Caco-2 (cell line): ENCODE measurements around the gene SART1. TPM values are rescaled to one million over a fixed set of nuclear protein-coding genes. Genes with fewer than 3 reads are reported as not detected.

Source experiments
- BruUV-seq: library from RNA; stranded (reverse); fragments of 400-500 nt; replicated peaks from 2 replicates; lab custom pipeline; 2021; lab: Mats Ljungman, UMichigan
- CTCF ChIA-PET: fragments of 300-600 bp; sonication (Branson Sonifier 250); formaldehyde crosslinking; loops from one replicate; lab custom pipeline; 2022; ENCODE audit warnings: antibody characterized with exemption; lab: Charles Lee
- POLR2A ChIA-PET: fragments of 300-600 bp; sonication (Branson Sonifier 250); formaldehyde crosslinking; loops from one replicate; lab custom pipeline; 2022; ENCODE audit warnings: antibody characterized with exemption; lab: Charles Lee
- DNase-seq, 2 experiments: peaks; one replicate each; pipeline versions ENCODE4 v3.0.0 to v3.0.0-alpha.2; 2020 to 2022
- H3K27me3 ChIP-seq: replicated peaks from 2 replicates; pipeline ENCODE4 v1.6.0; 2011; ENCODE audit warnings: low read length; ENCODE audit not compliant: control insufficient read depth, insufficient read depth
- H3K36me3 ChIP-seq: 2 replicates; pipeline ENCODE4 v1.5.1; 2011; ENCODE audit warnings: low read length; ENCODE audit not compliant: control insufficient read depth, insufficient read depth
- H3K4me1 ChIP-seq: fragments of 250-450 bp; sonication (Bioruptor Pico); 2 replicates; pipeline ENCODE4 v1.5.1; 2020; ENCODE audit warnings: mild to moderate bottlenecking
- H3K4me3 ChIP-seq: 2 replicates; pipeline ENCODE4 v1.5.1; 2011; ENCODE audit warnings: low read depth, mild to moderate bottlenecking, control low read depth, low read length
- H3K9me3 ChIP-seq: fragments of 250-450 bp; sonication (Bioruptor Pico); 2 replicates; pipeline ENCODE4 v1.5.1; 2020; ENCODE audit warnings: mild to moderate bottlenecking, moderate library complexity
- H3K27ac Mint-ChIP-seq: one replicate; pipeline ENCODE4 v1.8.0; 2022; ENCODE audit warnings: mixed read lengths; ENCODE audit not compliant: unreplicated experiment
- H3K27me3 Mint-ChIP-seq: one replicate; pipeline ENCODE4 v1.8.0; 2022; ENCODE audit warnings: mixed read lengths; ENCODE audit not compliant: insufficient read depth, unreplicated experiment
- H3K36me3 Mint-ChIP-seq: one replicate; pipeline ENCODE4 v1.8.0; 2022; ENCODE audit warnings: mild to moderate bottlenecking, mixed read lengths; ENCODE audit not compliant: insufficient read depth, unreplicated experiment
- H3K4me1 Mint-ChIP-seq: one replicate; pipeline ENCODE4 v1.8.0; 2022; ENCODE audit warnings: low read depth, mixed read lengths; ENCODE audit not compliant: unreplicated experiment
- H3K4me3 Mint-ChIP-seq: one replicate; pipeline ENCODE4 v1.8.0; 2022; ENCODE audit warnings: mild to moderate bottlenecking, moderate library complexity, mixed read lengths; ENCODE audit not compliant: unreplicated experiment
- H3K9me3 Mint-ChIP-seq: one replicate; pipeline ENCODE4 v1.8.0; 2022; ENCODE audit warnings: mixed read lengths; ENCODE audit not compliant: unreplicated experiment
- intact Hi-C: fragments of 100-400 bp; cut with micrococcal nuclease; formaldehyde crosslinking; loops from one replicate; pipeline ENCODE4 v1.10.0; 2022; ENCODE audit not compliant: unreplicated experiment
- total RNA-seq: library from RNA; stranded (reverse); gene quantifications from 2 replicates; pipeline ENCODE4 v1.2.3, GENCODE V29; 2022
- TF ChIP-seq, protein P1 (sequence below), 2 experiments: fragments of 200-600 bp in 1 of 2; IDR thresholded peaks; 1 replicate in 1 of 2; 2 replicates in 1 of 2; pipeline versions ENCODE4 v1.5.1 to v1.8.0; 2011 to 2022; ENCODE audit warnings: antibody characterized with exemption in 1 of 2, control low read depth in 1 of 2, inconsistent platforms in 1 of 2, low read depth in 1 of 2, low read length in 1 of 2, mild to moderate bottlenecking in 1 of 2, moderate library complexity in 1 of 2; ENCODE audit not compliant: insufficient read depth in 1 of 2, severe bottlenecking in 1 of 2, unreplicated experiment in 1 of 2

The SART1 gene
- total RNA-seq, 1 experiment from 2014 or later = 78.0 TPM

DNA sequence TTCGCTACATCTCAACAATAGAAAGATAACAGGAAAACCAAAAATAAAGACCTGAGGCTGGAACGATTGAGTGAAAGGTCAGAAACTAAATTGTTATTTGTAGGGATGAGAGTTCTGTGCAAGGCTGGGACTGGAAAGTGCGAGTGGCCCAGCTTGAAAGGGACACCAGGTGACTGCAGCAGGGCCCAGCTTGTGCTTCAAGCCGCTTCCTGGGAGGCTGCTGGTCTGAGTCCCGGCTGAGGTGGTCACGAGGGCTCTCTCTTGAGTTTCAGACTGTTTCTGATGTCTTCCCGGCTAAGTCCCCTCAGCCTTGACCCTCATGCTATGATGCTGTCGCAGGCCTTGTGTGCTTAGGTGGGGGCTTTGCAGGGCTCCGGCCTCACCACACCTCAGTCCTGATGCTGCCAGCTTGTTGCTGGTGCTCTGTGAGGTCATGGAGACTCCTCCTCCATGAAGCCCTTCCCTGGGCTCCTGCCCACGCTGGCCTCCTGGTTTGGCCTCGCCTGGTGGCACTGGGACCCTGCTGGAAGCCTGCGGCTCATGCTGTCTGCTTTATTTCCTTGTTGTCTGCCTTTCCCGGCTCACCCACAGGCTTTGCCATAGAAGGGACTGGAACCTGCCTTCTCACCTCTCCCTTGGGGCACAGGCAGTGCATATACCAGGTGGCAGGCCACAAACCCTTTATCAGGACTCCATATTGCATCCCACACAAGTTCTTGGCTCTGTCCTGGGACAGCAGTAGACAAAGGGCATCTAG is 44.8 kb downstream of the SART1 start:
- Mint-ChIP-seq H3K4me3 (no peak overlapping the region), H3K9me3 (no peaks in the 10 kb centered on the region), H3K27me3 (no peaks in the 10 kb centered on the region), H3K36me3 (peaks cover 54% of the 10 kb centered on the region), H3K4me1 (peaks cover 7% of the 10 kb centered on the region), H3K27ac (no peak overlapping the region)
- DNase-seq = no peak
- H3K4me3 ChIP-seq = no peak overlapping the region
- H3K36me3 ChIP-seq = no peaks in the 10 kb centered on the region
- no peaks in the 10 kb centered on the region for H3K27me3 ChIP-seq
- ChIA-PET POLR2A (no interaction called here), CTCF (no interaction called here)
- H3K9me3 ChIP-seq = no peaks in the 10 kb centered on the region
- TF ChIP-seq, protein P1, sequence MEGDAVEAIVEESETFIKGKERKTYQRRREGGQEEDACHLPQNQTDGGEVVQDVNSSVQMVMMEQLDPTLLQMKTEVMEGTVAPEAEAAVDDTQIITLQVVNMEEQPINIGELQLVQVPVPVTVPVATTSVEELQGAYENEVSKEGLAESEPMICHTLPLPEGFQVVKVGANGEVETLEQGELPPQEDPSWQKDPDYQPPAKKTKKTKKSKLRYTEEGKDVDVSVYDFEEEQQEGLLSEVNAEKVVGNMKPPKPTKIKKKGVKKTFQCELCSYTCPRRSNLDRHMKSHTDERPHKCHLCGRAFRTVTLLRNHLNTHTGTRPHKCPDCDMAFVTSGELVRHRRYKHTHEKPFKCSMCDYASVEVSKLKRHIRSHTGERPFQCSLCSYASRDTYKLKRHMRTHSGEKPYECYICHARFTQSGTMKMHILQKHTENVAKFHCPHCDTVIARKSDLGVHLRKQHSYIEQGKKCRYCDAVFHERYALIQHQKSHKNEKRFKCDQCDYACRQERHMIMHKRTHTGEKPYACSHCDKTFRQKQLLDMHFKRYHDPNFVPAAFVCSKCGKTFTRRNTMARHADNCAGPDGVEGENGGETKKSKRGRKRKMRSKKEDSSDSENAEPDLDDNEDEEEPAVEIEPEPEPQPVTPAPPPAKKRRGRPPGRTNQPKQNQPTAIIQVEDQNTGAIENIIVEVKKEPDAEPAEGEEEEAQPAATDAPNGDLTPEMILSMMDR (IDR thresholded peaks at IDR 0.05; ENCODE audit: insufficient read depth in 1 of 2, low read depth in 1 of 2, low read length in 1 of 2, severe bottlenecking in 1 of 2, unreplicated experiment in 1 of 2) = no peak
- BruUV-seq = no TSS peak
- peaks cover 4% of the 10 kb centered on the region for H3K4me1 ChIP-seq
- intact Hi-C loops = no loop called here

DNA sequence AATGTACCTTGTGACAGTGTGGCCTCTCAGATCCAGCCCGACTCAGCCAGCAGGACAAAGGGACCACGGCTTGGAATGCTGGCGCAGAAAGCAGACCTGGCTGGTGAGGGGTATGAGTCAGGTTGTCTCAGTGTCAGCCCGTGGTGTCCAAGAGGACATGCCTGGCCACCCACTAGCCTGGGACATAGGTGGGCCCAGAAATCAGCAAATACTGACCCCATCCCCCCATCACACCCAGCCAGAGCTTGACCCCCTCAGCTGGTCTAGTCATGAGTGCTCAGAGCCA is 45.3 kb downstream of the SART1 start:
- H3K4me1 ChIP-seq = peaks cover 9% of the 10 kb centered on the region
- no peak overlapping the region for H3K4me3 Mint-ChIP-seq

DNA sequence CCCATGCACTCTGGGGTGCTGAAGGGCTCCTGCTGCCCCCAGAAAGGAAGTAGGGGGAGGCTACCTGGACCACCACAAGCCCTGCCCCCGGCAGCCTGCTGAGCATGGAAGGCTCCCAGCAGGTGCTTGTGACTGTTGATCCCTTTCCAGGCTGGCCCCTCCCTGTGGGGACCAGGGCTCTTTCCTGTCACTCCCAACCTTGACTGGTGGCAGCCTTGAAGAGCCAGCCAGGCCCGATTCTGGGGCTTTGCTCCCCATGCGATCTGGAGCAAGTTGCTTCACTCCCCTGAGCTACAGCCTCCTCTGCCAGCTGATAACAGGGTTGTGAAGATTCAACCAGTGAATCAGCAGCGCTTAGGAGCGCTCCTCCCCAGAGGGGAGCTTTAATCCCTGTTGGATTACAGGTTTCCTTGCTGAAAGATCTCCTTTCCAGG is 45.7 kb downstream of the SART1 start:
- CTCF ChIA-PET = interaction anchor here (0.6 kb wide), 1 partner anchor 14 kb away, joined by 12 read pairs; no protein-coding TSS in a partner anchor
- H3K27ac Mint-ChIP-seq = no peak overlapping the region
- H3K4me3 Mint-ChIP-seq = no peak overlapping the region
- TF ChIP-seq, protein P1 (IDR thresholded peaks at IDR 0.05; ENCODE audit: insufficient read depth in 1 of 2, low read depth in 1 of 2, low read length in 1 of 2, severe bottlenecking in 1 of 2, unreplicated experiment in 1 of 2) = no peak
- H3K4me1 ChIP-seq = peaks cover 13% of the 10 kb centered on the region
- H3K27me3 Mint-ChIP-seq = no peaks in the 10 kb centered on the region
- H3K4me1 Mint-ChIP-seq = peaks cover 7% of the 10 kb centered on the region
- H3K9me3 ChIP-seq = no peaks in the 10 kb centered on the region
- POLR2A ChIA-PET = no interaction called here
- H3K9me3 Mint-ChIP-seq = no peaks in the 10 kb centered on the region
- intact Hi-C loops = no loop called here
- no TSS peak for BruUV-seq
- no peaks in the 10 kb centered on the region for H3K27me3 ChIP-seq
- no peaks in the 10 kb centered on the region for H3K36me3 ChIP-seq
- H3K4me3 ChIP-seq = no peak overlapping the region
- DNase-seq = no peak
- peaks cover 46% of the 10 kb centered on the region for H3K36me3 Mint-ChIP-seq

More for the DNA sequence above, 45.3 kb downstream of the SART1 start:
- Mint-ChIP-seq H3K27ac (no peak overlapping the region), H3K36me3 (peaks cover 50% of the 10 kb centered on the region), H3K4me1 (peaks cover 7% of the 10 kb centered on the region), H3K9me3 (no peaks in the 10 kb centered on the region), H3K27me3 (no peaks in the 10 kb centered on the region)
- ChIA-PET POLR2A (no interaction called here), CTCF (no interaction called here)
- TF ChIP-seq, protein P1 (IDR thresholded peaks at IDR 0.05; ENCODE audit: insufficient read depth in 1 of 2, low read depth in 1 of 2, low read length in 1 of 2, severe bottlenecking in 1 of 2, unreplicated experiment in 1 of 2) = no peak
- no peaks in the 10 kb centered on the region for H3K36me3 ChIP-seq
- H3K4me3 ChIP-seq = no peak overlapping the region
- DNase-seq = no peak
- H3K9me3 ChIP-seq = no peaks in the 10 kb centered on the region
- no peaks in the 10 kb centered on the region for H3K27me3 ChIP-seq
- intact Hi-C loops = no loop called here
- BruUV-seq = no TSS peak
